ENCODE data around the gene SNRPB2.

DNA sequence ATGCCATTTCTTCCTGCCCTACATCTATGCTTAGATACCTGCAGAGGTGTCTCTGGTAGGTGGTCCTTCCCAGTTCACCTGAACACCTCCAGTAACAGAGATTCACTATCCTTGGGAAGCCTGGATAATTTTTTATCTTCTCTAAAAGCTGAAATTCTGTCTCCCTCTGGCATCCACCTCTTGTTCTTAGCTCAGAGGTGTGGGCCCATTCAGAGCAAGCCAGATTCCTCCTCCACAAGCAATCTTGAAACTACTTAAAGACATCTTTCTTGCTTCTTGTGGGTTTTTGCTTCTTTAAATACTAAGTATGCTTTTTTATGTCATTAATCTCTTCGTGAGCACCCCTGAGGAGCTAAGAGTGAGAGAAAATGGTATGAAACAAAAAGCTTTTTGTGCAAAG, 10.4 kb upstream of the SNRPB2 start:
- TF ChIP-seq POLR2AphosphoS5 (IDR thresholded peaks at IDR 0.05) (no peak), POLR2A (IDR thresholded peaks at IDR 0.05) (no peak)
- TF ChIP-seq, protein P1, sequence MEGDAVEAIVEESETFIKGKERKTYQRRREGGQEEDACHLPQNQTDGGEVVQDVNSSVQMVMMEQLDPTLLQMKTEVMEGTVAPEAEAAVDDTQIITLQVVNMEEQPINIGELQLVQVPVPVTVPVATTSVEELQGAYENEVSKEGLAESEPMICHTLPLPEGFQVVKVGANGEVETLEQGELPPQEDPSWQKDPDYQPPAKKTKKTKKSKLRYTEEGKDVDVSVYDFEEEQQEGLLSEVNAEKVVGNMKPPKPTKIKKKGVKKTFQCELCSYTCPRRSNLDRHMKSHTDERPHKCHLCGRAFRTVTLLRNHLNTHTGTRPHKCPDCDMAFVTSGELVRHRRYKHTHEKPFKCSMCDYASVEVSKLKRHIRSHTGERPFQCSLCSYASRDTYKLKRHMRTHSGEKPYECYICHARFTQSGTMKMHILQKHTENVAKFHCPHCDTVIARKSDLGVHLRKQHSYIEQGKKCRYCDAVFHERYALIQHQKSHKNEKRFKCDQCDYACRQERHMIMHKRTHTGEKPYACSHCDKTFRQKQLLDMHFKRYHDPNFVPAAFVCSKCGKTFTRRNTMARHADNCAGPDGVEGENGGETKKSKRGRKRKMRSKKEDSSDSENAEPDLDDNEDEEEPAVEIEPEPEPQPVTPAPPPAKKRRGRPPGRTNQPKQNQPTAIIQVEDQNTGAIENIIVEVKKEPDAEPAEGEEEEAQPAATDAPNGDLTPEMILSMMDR (IDR thresholded peaks at IDR 0.05) = no peak
